ENCODE results near the gene PSMB9.

GRCh38 chr6:32867554-32868256 lies 13.7 kb downstream of the PSMB9 start:
- no peak for TF ChIP-seq CTCF (IDR thresholded peaks at IDR 0.05)
- no peak for TF ChIP-seq POLR2A (IDR thresholded peaks at IDR 0.05)
